Raji (cell line): ENCODE data around the gene CHD6.

Source experiments
- POLR2A ChIP-seq: IDR thresholded peaks from 2 replicates; pipeline ENCODE4 v1.6.1; 2011; ENCODE audit warnings: low read depth, low read length, control low read depth; ENCODE audit not compliant: insufficient read depth

CHD6 gene

GRCh38 chr20:41540918-41541317 lies 77.3 kb downstream of the CHD6 start:
- TF ChIP-seq POLR2A = no peak

GRCh38 chr20:41540459-41540858 lies 77.7 kb downstream of the CHD6 start:
- no peak for TF ChIP-seq POLR2A

GRCh38 chr20:41538810-41539596 lies 79.2 kb downstream of the CHD6 start:
- TF ChIP-seq POLR2A = no peak

GRCh38 chr20:41537865-41538264 lies 80.3 kb downstream of the CHD6 start:
- TF ChIP-seq POLR2A = no peak

GRCh38 chr20:41534842-41535241 lies 83.3 kb downstream of the CHD6 start:
- no peak for TF ChIP-seq POLR2A

- no peak for TF ChIP-seq POLR2A
These were observed 84.0 kb downstream of the CHD6 start for GRCh38 chr20:41534170-41534569.

- no peak for TF ChIP-seq POLR2A
These were observed 84.5 kb downstream of the CHD6 start for GRCh38 chr20:41533537-41534136.

GRCh38 chr20:41532935-41533334 lies 85.2 kb downstream of the CHD6 start:
- no peak for TF ChIP-seq POLR2A

- no peak for TF ChIP-seq POLR2A
These were observed 86.5 kb downstream of the CHD6 start for GRCh38 chr20:41531518-41532275.

GRCh38 chr20:41530923-41531322 lies 87.3 kb downstream of the CHD6 start:
- TF ChIP-seq POLR2A = no peak

- TF ChIP-seq POLR2A = no peak
These were observed 91.8 kb downstream of the CHD6 start for GRCh38 chr20:41526327-41526726.

- TF ChIP-seq POLR2A = no peak
These were observed 93.1 kb downstream of the CHD6 start for GRCh38 chr20:41524980-41525613.

GRCh38 chr20:41523857-41524256 lies 94.3 kb downstream of the CHD6 start:
- no peak for TF ChIP-seq POLR2A

GRCh38 chr20:41513829-41514228 lies 104.3 kb downstream of the CHD6 start:
- TF ChIP-seq POLR2A = no peak

- no peak for TF ChIP-seq POLR2A
These were observed 105.6 kb downstream of the CHD6 start for GRCh38 chr20:41512624-41513023.
